ENCODE results near the gene LPCAT1.

Gene LPCAT1

DNA sequence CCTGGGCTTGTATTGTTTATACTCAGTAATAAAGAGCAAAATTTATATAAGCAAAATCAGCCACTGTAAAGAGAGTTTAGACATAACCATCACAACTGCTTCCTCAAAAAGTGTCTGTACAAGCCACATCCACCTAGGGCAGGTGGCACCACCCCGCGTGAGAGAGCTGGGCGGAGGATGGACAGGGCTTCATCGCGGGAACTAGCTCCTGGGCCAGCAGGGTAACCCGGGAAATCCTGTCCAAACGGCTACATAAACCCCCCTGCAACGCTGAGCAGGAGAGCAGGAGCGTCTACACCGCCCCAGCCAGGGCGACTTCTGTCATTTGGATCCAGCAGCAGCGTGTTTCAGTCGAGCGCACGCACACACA, 79.8 kb downstream of the LPCAT1 start:
- TF ChIP-seq, protein P1, sequence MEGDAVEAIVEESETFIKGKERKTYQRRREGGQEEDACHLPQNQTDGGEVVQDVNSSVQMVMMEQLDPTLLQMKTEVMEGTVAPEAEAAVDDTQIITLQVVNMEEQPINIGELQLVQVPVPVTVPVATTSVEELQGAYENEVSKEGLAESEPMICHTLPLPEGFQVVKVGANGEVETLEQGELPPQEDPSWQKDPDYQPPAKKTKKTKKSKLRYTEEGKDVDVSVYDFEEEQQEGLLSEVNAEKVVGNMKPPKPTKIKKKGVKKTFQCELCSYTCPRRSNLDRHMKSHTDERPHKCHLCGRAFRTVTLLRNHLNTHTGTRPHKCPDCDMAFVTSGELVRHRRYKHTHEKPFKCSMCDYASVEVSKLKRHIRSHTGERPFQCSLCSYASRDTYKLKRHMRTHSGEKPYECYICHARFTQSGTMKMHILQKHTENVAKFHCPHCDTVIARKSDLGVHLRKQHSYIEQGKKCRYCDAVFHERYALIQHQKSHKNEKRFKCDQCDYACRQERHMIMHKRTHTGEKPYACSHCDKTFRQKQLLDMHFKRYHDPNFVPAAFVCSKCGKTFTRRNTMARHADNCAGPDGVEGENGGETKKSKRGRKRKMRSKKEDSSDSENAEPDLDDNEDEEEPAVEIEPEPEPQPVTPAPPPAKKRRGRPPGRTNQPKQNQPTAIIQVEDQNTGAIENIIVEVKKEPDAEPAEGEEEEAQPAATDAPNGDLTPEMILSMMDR (IDR thresholded peaks at IDR 0.05; ENCODE audit: insufficient read depth, low read depth, low read length, missing control alignments): no peak
- H3K4me3 ChIP-seq (ENCODE audit: low read depth, low read length): no peak overlapping the region
- DNase-seq (ENCODE audit: low read depth): no peak

DNA sequence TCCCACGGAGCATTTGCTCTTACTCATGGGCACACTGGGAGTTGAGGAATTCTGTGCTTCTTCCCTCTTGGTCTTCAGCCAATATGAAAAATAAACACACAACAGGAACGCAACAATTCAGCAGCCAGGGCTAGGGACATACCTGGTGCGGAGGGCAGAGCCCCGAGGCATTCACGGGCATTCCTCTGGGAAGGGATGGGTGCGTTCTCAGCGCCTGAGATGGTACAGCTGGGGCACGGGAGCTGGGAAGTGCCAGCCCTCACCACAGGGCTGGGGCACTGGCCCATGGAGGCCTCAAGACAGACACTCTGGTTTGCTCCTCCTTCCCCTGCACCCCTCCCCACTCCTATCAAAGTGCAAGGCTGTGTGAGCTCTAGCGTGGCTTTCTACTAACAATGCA, 80.6 kb downstream of the LPCAT1 start:
- TF ChIP-seq, protein P1 (IDR thresholded peaks at IDR 0.05; ENCODE audit: insufficient read depth, low read depth, low read length, missing control alignments): no peak
- DNase-seq (ENCODE audit: low read depth): no peak
- H3K4me3 ChIP-seq (ENCODE audit: low read depth, low read length): no peak overlapping the region

DNA sequence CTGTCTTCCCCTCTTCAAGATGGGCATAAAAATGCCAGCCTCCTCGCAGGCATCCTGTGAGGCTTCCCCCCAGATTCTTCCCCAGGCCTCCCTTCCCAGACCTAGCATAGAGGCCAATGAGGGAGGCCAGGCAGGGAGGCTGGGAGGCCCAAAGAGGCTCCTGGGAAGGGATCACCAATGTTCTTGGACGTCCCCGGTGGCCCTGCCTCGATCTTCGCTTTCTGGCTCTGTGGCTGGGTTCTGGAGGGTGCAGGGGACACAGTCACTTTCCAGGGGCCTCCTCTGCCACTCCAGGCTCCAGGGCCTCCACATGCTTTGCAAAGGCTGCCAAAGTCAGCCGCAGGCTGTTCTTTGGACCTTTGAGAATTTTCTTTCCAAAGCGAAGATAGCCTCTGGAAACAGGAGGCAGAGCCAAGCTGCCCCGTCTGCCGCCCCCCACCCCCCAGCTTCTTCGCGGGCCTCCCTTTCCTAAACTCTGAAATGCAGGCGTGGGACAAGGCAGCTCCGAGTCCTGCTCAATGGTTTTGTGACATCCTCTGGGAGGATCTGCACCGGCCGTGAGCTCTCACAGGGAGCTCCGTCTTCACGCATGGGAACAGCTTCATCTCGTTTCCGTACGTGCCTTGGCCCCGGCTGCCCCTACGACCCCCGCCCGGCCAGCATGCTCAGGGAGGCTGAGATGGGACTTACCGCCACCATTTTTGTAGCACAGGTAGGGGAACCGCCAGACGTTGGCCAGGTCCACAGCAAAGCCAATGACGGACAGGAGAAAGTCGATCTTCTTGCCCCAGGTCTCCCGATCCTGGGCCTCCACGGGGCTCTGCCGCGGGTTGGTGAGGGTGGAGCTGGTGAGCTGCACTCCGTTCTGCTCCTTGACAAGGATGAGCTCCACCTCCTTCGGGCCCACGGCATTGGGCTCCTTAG, 81.3 kb downstream of the LPCAT1 start:
- H3K4me3 ChIP-seq (ENCODE audit: low read depth, low read length): no peak overlapping the region
- DNase-seq (ENCODE audit: low read depth): no peak
- TF ChIP-seq, protein P1 (IDR thresholded peaks at IDR 0.05; ENCODE audit: insufficient read depth, low read depth, low read length, missing control alignments): no peak

DNA sequence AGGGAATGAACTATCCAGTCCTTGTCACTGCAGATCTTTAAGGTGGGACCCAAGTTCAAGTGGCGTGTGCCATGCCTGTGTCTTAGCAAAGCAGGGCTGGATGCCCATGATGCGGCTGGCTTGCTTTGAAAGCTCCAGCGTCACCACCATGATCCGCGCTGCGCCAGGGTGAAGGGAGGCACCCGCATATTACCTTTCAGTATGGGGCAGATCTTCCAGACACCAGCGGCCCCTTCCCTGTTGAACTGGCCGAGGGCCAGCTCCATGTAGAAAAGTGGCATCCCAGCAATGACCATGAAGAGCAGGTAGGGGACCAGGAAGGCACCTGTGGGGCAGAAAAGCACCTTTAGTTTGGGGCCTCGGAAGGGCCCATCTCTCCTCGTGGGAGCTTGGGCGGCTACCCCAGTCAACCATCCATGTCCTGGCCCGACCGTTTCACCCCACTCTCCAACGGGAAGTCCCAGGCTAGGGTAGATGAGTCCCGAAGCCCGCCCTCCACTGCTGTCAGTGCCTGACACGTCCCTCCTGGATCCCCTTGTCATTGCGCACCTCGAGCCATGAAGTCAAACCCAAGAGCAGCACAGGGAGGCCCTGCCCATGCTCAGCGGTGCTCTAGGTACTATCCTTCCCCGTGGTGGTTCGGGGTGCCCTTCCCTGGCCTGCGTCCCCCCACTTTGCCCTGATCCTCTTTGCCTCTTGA, 82.4 kb downstream of the LPCAT1 start:
- DNase-seq (ENCODE audit: low read depth): no peak
- TF ChIP-seq, protein P1 (IDR thresholded peaks at IDR 0.05; ENCODE audit: insufficient read depth, low read depth, low read length, missing control alignments): no peak
- no peak overlapping the region for H3K4me3 ChIP-seq (ENCODE audit: low read depth, low read length)

DNA sequence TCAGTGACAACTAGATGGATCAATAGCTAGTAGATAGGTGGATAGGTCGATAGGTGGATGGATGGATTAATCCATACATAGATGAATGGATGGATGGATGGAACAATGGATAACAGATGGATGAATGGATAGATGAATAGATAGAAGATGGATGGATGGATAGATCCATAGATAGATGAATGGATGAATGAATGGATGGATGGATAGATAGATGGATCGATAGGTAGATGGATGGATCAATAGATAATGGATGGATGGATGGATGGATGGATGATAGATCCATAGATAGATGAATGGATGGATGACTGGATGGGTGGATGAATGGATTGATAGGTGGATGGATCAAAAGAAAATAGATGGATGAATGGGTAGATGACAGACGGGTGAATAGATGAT, 83.7 kb downstream of the LPCAT1 start:
- DNase-seq (ENCODE audit: low read depth): no peak
- TF ChIP-seq, protein P1 (IDR thresholded peaks at IDR 0.05; ENCODE audit: insufficient read depth, low read depth, low read length, missing control alignments): no peak
- no peak overlapping the region for H3K4me3 ChIP-seq (ENCODE audit: low read depth, low read length)

DNA sequence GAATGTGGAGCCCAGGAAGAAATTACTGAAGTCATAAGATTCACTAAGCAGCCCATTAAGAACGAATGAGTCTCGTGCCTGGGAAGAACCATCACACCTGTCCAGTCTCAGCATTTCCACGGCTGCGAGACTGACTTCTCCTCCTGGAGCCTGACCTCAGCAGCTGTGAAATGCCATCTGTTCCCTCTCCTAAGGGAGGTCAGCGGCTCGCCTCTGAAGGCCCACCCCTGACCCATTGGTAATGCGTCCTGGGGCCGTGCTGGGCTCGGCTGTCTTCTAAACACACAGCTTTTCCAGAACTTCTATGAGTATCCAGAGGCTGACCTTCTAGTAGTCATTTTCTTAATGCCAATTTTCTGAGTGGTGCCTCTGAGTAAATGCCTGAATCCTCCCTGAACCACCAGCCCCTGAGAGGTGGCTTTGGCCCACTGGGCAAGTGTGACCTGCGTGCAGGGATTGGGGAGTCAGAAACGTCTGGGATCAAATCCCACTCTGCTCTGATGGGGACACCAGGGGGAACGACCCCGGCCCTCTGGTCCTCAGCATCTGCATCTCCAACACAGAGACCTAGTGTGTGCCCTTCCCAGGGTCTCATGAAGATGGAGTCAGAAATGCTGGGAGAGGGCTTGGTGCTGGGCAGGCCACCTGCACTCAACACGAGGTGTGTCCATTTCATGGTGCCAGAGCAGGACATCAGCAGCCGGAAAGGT, 84.2 kb downstream of the LPCAT1 start:
- no peak overlapping the region for H3K4me3 ChIP-seq (ENCODE audit: low read depth, low read length)
- DNase-seq (ENCODE audit: low read depth): no peak
- TF ChIP-seq, protein P1 (IDR thresholded peaks at IDR 0.05; ENCODE audit: insufficient read depth, low read depth, low read length, missing control alignments): no peak

All from GM12865 (cell line).